ENCODE measurements around the gene JOSD2. TPM values are rescaled to one million over a fixed set of nuclear protein-coding genes. Genes with fewer than 3 reads are reported as not detected.
"Not testable (repeated sequence)": the region's sequence is repeated elsewhere in the genome, so short reads cannot be mapped to it uniquely, and the experiment has no call there.

JOSD2 gene
- total RNA-seq, 4 donors from 2014 or later = 10.8 to 169 (median 36.6) TPM

GRCh38 chr19:50531171-50531612 lies 20.2 kb upstream of the JOSD2 start:
- no peak overlapping the region for H3K4me3 ChIP-seq
- intact Hi-C loops (cut with DNase I; ENCODE audit: low total_unique reads) = no loop called here
- TF ChIP-seq POLR2AphosphoS5 (IDR thresholded peaks at IDR 0.05) (no peak), POLR2A (IDR thresholded peaks at IDR 0.05) (no peak), EP300 (IDR thresholded peaks at IDR 0.05; ENCODE audit: low read depth) (no peak)
- TF ChIP-seq, protein P1, sequence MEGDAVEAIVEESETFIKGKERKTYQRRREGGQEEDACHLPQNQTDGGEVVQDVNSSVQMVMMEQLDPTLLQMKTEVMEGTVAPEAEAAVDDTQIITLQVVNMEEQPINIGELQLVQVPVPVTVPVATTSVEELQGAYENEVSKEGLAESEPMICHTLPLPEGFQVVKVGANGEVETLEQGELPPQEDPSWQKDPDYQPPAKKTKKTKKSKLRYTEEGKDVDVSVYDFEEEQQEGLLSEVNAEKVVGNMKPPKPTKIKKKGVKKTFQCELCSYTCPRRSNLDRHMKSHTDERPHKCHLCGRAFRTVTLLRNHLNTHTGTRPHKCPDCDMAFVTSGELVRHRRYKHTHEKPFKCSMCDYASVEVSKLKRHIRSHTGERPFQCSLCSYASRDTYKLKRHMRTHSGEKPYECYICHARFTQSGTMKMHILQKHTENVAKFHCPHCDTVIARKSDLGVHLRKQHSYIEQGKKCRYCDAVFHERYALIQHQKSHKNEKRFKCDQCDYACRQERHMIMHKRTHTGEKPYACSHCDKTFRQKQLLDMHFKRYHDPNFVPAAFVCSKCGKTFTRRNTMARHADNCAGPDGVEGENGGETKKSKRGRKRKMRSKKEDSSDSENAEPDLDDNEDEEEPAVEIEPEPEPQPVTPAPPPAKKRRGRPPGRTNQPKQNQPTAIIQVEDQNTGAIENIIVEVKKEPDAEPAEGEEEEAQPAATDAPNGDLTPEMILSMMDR (IDR thresholded peaks at IDR 0.05) = no peak
- in situ Hi-C loops (cut with MboI; ENCODE audit: low pct_ligation_motif_present in 1 of 4, low pct_unique_long_range_greater_than_20kb in 1 of 4, low sequenced_read_pairs in 3 of 4) = loop anchor here in 2 of 4 donors (25.0 kb wide), 1 partner anchor 256 kb away; the partner anchor contains the start of gene ACP4 (in 2 of the 2)
- no peak for DNase-seq
- 55 to 60% methylated on average over 1 to 10 of the region's 14 CpGs for WGBS, 2 donors (ENCODE audit: low coverage in 1 of 2)
- H3K4me1 ChIP-seq = no peaks in the 10 kb centered on the region
- peaks cover 12% of the 10 kb centered on the region for H3K27me3 ChIP-seq
- H3K27ac ChIP-seq = no peak overlapping the region
- H3K9me3 ChIP-seq = peaks cover 0 to 7% of the 10 kb centered on the region in 2 donors
- H3K36me3 ChIP-seq = no peaks in the 10 kb centered on the region

DNA sequence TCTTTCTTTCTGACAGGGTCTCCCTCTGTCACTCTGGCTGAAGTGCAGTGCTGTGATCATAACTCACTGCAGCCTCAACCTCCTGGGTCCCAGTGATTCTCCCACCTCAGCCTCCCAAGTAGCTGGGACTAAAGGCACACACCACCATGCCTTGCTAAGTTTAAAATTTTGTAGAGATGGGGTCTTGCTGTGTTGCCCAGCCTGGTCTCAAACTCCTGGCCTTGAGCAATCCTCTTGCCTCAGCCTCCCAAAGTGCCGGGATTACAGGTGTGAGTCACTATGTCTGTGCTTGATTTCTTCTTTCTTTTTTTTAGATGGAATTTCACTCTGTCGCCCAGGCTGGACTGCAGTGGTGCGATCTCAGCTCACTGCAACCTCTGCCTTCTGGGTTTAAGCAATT lies 17.1 kb upstream of the JOSD2 start:
- WGBS, 2 donors (ENCODE audit: low coverage in 1 of 2) = 88 to 100% methylated on average over 1 to 3 of the region's 3 CpGs
- peaks cover 12% of the 10 kb centered on the region for H3K27me3 ChIP-seq
- DNase-seq; H3K4me3 ChIP-seq; intact Hi-C loops (cut with DNase I; ENCODE audit: low total_unique reads); H3K27ac ChIP-seq; H3K4me1 ChIP-seq; H3K36me3 ChIP-seq; H3K9me3 ChIP-seq: not testable (repeated sequence)
- in situ Hi-C loops (cut with MboI; ENCODE audit: low pct_ligation_motif_present in 1 of 4, low pct_unique_long_range_greater_than_20kb in 1 of 4, low sequenced_read_pairs in 3 of 4) = loop anchor here in 2 of 4 donors (25.0 kb wide), 1 partner anchor 259 kb away; the partner anchor contains the start of gene ACP4 (in 2 of the 2)

DNA sequence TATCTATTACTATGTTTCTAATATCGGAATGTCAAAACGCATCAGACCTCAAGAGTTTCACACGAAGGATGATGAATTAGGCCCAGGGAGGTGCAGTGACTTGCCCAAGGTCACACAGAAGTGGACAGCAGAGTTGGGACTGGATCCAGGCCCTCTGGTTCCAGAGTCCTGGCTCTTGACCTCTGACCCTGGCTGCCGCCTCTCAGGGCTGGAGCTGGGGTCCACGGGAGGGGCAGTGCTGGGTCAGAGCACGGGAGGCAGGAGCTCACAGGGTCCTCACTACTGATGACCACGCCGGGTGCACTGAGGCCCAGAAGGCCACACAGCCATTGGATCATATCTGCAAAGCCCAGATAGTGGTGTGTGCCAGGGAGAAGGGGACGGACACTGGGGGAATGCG lies 11.9 kb upstream of the JOSD2 start:
- TF ChIP-seq EP300 (IDR thresholded peaks at IDR 0.05; ENCODE audit: low read depth) (no peak), POLR2A (IDR thresholded peaks at IDR 0.05) (no peak), POLR2AphosphoS5 (IDR thresholded peaks at IDR 0.05) (no peak)
- TF ChIP-seq, protein P1 (IDR thresholded peaks at IDR 0.05) = no peak
- Histone ChIP-seq H3K9me3 (no peaks in the 10 kb centered on the region), H3K27me3 (no peaks in the 10 kb centered on the region), H3K4me1 (no peaks in the 10 kb centered on the region), H3K27ac (no peak overlapping the region), H3K4me3 (no peak overlapping the region), H3K36me3 (no peaks in the 10 kb centered on the region)
- no peak for DNase-seq
- in situ Hi-C loops (cut with MboI; ENCODE audit: low pct_ligation_motif_present in 1 of 4, low pct_unique_long_range_greater_than_20kb in 1 of 4, low sequenced_read_pairs in 3 of 4) (no loop called here), intact Hi-C loops (cut with DNase I; ENCODE audit: low total_unique reads) (no loop called here)
- 83 to 100% methylated on average over 2 to 8 of the region's 10 CpGs for WGBS, 2 donors (ENCODE audit: low coverage in 1 of 2)

DNA sequence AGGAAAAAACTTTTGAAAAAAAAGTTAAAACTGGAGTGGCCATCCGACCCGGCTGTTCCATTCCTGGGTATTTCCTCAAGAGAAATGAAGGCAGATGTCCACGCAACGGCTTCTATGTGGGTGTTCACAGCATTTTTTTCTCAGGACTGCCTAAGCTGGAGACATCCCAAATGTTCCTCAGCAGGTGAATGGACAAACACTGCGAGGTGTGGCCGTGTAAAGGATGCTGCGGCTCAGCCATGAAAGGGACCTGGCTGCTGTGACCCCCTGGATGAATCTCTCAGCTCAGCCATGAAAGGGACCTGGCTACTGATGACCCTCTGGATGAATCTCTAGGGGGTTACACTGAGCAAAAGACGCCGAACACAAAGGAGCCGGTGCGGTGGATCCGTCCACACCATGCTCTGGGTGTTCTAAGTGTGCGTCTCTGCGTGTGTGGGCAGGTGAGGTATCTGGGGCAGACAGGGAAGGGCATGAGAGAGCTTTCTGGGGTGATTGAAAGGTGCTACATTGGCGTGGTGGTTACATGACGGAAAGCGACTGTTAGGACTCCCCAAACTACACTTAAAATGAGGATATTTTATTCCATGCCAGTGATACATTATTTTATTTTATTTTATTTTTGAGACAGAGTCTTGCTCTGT lies 10.0 kb upstream of the JOSD2 start:
- 70 to 85% methylated on average over 12 to 17 of the region's 17 CpGs for WGBS, 2 donors (ENCODE audit: low coverage in 1 of 2)
- no peaks in the 10 kb centered on the region for H3K9me3 ChIP-seq
- no peak overlapping the region for H3K4me3 ChIP-seq

More for the DNA sequence above, 10.0 kb upstream of the JOSD2 start:
- Histone ChIP-seq H3K4me1 (no peaks in the 10 kb centered on the region), H3K27ac (no peak overlapping the region), H3K27me3 (peaks cover 15% of the 10 kb centered on the region), H3K36me3 (no peaks in the 10 kb centered on the region)
- TF ChIP-seq, protein P1 (IDR thresholded peaks at IDR 0.05) = no peak
- TF ChIP-seq EP300 (IDR thresholded peaks at IDR 0.05; ENCODE audit: low read depth) (no peak), POLR2A (IDR thresholded peaks at IDR 0.05) (no peak), POLR2AphosphoS5 (IDR thresholded peaks at IDR 0.05) (no peak)
- DNase-seq = no peak
- intact Hi-C loops (cut with DNase I; ENCODE audit: low total_unique reads) (no loop called here), in situ Hi-C loops (cut with MboI; ENCODE audit: low pct_ligation_motif_present in 1 of 4, low pct_unique_long_range_greater_than_20kb in 1 of 4, low sequenced_read_pairs in 3 of 4) (no loop called here)

Data from transverse colon (tissue), 4 donors.